ENCODE results near the gene TRPV5.

DNA sequence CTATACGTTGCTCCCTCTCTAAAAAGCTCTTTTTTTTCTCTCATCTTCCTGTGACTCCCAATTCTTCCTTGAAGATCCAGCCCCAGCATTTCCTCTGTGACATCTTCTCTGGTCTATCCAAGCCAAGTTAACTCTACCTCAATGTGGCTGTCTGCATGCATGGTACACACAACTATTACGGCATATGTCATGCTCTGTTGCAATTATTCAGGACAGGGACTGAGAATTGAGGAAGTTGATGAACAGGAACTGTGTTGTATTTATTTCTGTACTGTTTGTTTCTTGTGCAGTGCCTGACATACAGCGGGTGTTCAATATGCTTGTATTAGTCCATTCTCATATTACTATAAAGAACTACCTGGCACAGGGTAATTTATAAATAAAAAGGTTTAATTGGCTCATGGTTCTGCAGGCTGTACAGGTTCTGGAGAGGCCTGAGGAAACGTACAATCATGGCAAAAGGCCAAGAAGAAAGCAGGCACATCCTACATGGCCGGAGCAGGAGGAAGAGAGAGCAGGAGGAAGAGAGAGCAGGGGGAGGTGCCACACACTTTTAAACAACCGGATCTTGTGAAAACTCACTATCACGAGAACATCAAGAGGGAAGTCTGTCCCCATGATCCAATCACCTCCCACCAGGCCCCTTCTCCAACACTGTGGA is 6.3 kb downstream of the TRPV5 start:
- TF ChIP-seq EZH2phosphoT487 (IDR thresholded peaks at IDR 0.05; ENCODE audit: borderline replicate concordance, low read length): no peak
- TF ChIP-seq CTCF (IDR thresholded peaks at IDR 0.05; ENCODE audit: low read depth, low read length, poor library complexity, severe bottlenecking): no peak
